Endothelial cell of umbilical vein (primary cell): ENCODE results near the gene FAM24A. TPM values are rescaled to one million over a fixed set of nuclear protein-coding genes. Genes with fewer than 3 reads are reported as not detected.

Experiments
- BruUV-seq: library from RNA; stranded (reverse); fragments of 400-500 nt; replicated peaks from 2 replicates; lab custom pipeline; 2021; lab: Mats Ljungman, UMichigan
- CTCF ChIA-PET: fragments of 300-600, 350-600 bp; sonication (Branson Sonifier 250); formaldehyde crosslinking; loops from one replicate; lab custom pipeline; 2021; ENCODE audit warnings: antibody characterized with exemption, inconsistent platforms; lab: Charles Lee
- POLR2A ChIA-PET: fragments of 300-600, 350-600 bp; sonication (Branson Sonifier 250); formaldehyde crosslinking; loops from one replicate; lab custom pipeline; 2021; ENCODE audit warnings: antibody characterized with exemption, inconsistent platforms; lab: Charles Lee
- DNase-seq: peaks from one replicate; pipeline ENCODE4 v3.0.0-alpha.2; 2011; ENCODE audit warnings: low read depth, low spot score
- FAIRE-seq: peaks from 2 replicates; lab custom pipeline; 2011; peaks lifted over from hg19 to GRCh38; lab: Jason Lieb, UNC
- H2AFZ ChIP-seq: 2 replicates; pipeline ENCODE4 v1.6.0; 2012; ENCODE audit warnings: low read depth, low read length, control low read depth, inconsistent platforms
- H3K27ac ChIP-seq: 2 replicates; pipeline ENCODE4 v1.5.1; 2011; ENCODE audit warnings: low read depth, mild to moderate bottlenecking, control low read depth, low read length, moderate library complexity; ENCODE audit not compliant: insufficient read depth
- H3K27me3 ChIP-seq, 2 experiments: 2 replicates each; pipeline versions ENCODE4 v1.6.0 to v1.6.1; 2011; ENCODE audit warnings: low read length in 2 of 2, mixed read lengths in 1 of 2; ENCODE audit not compliant: control insufficient read depth in 2 of 2, insufficient read depth in 2 of 2
- H3K36me3 ChIP-seq, 2 experiments: 2 replicates in 1 of 2; 3 replicates in 1 of 2; pipeline ENCODE4 v1.5.1; 2011; ENCODE audit warnings: low read length in 2 of 2, mild to moderate bottlenecking in 1 of 2, moderate library complexity in 1 of 2; ENCODE audit not compliant: control insufficient read depth in 2 of 2, insufficient read depth in 2 of 2; ENCODE audit errors: extremely low read depth in 1 of 2
- H3K4me1 ChIP-seq: 3 replicates; pipeline ENCODE4 v1.5.1; 2011; ENCODE audit warnings: mild to moderate bottlenecking, low read length; ENCODE audit not compliant: control insufficient read depth, insufficient read depth; ENCODE audit errors: extremely low read depth
- H3K4me2 ChIP-seq: 2 replicates; pipeline ENCODE4 v1.6.1; 2011; ENCODE audit warnings: low read length, control low read depth, mixed read lengths; ENCODE audit not compliant: insufficient read depth
- H3K4me3 ChIP-seq, 3 experiments: fragments of 200-600 bp in 1 of 3; sonication (generic), shearing (Covaris generic) in 1 of 3; replicated peaks in 1 of 3; 2 replicates each; pipeline ENCODE4 v1.5.1; 2011 to 2016; ENCODE audit warnings: control low read depth in 3 of 3, low read length in 3 of 3, mild to moderate bottlenecking in 2 of 3, inconsistent platforms in 1 of 3, low read depth in 1 of 3, moderate library complexity in 1 of 3; ENCODE audit not compliant: insufficient read depth in 1 of 3
- H3K79me2 ChIP-seq: 2 replicates; pipeline ENCODE4 v1.6.0; 2012; ENCODE audit warnings: low read length, inconsistent platforms; ENCODE audit not compliant: control insufficient read depth, insufficient read depth
- H3K9ac ChIP-seq: replicated peaks from 2 replicates; pipeline ENCODE3; 2011; ENCODE audit warnings: low read length, control low read depth; ENCODE audit not compliant: insufficient read depth; ENCODE audit errors: extremely low read depth
- H3K9me1 ChIP-seq: replicated peaks from 3 replicates; pipeline ENCODE4 v1.6.0; 2011; ENCODE audit warnings: mild to moderate bottlenecking, low read length; ENCODE audit not compliant: control insufficient read depth, insufficient read depth; ENCODE audit errors: extremely low read depth
- H3K9me3 ChIP-seq: replicated peaks from 2 replicates; pipeline ENCODE4 v1.5.1; 2012; ENCODE audit warnings: low read length, inconsistent platforms; ENCODE audit not compliant: control insufficient read depth, insufficient read depth
- H4K20me1 ChIP-seq: replicated peaks from 2 replicates; pipeline ENCODE3; 2011; ENCODE audit warnings: mild to moderate bottlenecking, low read length; ENCODE audit not compliant: control insufficient read depth, insufficient read depth; ENCODE audit errors: extremely low read depth
- FOS ChIP-seq: IDR thresholded peaks from 2 replicates; pipeline ENCODE4 v1.6.1; 2011; ENCODE audit warnings: mild to moderate bottlenecking, low read length, moderate library complexity, borderline replicate concordance; ENCODE audit not compliant: insufficient read depth
- JUN ChIP-seq: IDR thresholded peaks from 2 replicates; pipeline ENCODE4 v1.6.1; 2011; ENCODE audit warnings: borderline replicate concordance, low read depth; ENCODE audit not compliant: insufficient read length, insufficient read depth
- MYC ChIP-seq: IDR thresholded peaks from one replicate; pipeline ENCODE4 v1.6.1; 2011; ENCODE audit warnings: mild to moderate bottlenecking, low read depth, low read length
- dilution Hi-C: fragments of 300-500 bp; cut with MboI; formaldehyde crosslinking; loops from one replicate; pipeline ENCODE4 v1.15.0; 2019; ENCODE audit warnings: low sequenced_read_pairs; ENCODE audit not compliant: extremely low pct_ligation_motif_present
- intact Hi-C: fragments of 100-400 bp; cut with micrococcal nuclease; formaldehyde crosslinking; loops from one replicate; pipeline ENCODE4 v1.10.0; 2022
- polyA plus RNA-seq, 4 experiments: library from polyadenylated mRNA; depleted of rRNA in 3 of 4; stranded (reverse) in 3 of 4; unstranded in 1 of 4; fragments of >200 nt; gene quantifications; 2 replicates each; pipeline versions ENCODE4 v1.2.1 to v1.2.3, GENCODE V29; 2011 to 2012; ENCODE audit warnings: missing spikeins in 1 of 4
- total RNA-seq: library from RNA; stranded (reverse); gene quantifications from 2 replicates; pipeline ENCODE4 v1.2.3, GENCODE V29; 2021

The FAM24A gene
- total and polyA plus RNA-seq, 2 donors (not counting 3 experiments of a cell fraction or from before 2014, with no cell fraction given): not detected

GRCh38 chr10:122877264-122877663 is 33.1 kb upstream of the FAM24A start:
- peaks cover 0 to 3% of the 10 kb centered on the region in 2 experiments for H3K36me3 ChIP-seq
- no peak overlapping the region for H3K27ac ChIP-seq
- POLR2A ChIA-PET: no interaction called here
- peaks cover 26% of the 10 kb centered on the region for H3K4me1 ChIP-seq
- H2AFZ ChIP-seq: no peak overlapping the region
- no peak for DNase-seq
- H3K9ac ChIP-seq: no peak overlapping the region
- intact Hi-C loops (no loop called here), dilution Hi-C loops (no loop called here)
- CTCF ChIA-PET: no interaction called here
- TF ChIP-seq MYC: no peak
- peak overlapping the region; percentile 21 for H3K4me2 ChIP-seq
- BruUV-seq: no TSS peak
- H3K4me3 ChIP-seq: no peak overlapping the region
- no peaks in the 10 kb centered on the region for H4K20me1 ChIP-seq
- no peaks in the 10 kb centered on the region for H3K9me3 ChIP-seq
- FAIRE-seq: no peak
- H3K27me3 ChIP-seq: no peaks in the 10 kb centered on the region
- no peaks in the 10 kb centered on the region for H3K9me1 ChIP-seq
- peaks cover 69% of the 10 kb centered on the region for H3K79me2 ChIP-seq

DNA sequence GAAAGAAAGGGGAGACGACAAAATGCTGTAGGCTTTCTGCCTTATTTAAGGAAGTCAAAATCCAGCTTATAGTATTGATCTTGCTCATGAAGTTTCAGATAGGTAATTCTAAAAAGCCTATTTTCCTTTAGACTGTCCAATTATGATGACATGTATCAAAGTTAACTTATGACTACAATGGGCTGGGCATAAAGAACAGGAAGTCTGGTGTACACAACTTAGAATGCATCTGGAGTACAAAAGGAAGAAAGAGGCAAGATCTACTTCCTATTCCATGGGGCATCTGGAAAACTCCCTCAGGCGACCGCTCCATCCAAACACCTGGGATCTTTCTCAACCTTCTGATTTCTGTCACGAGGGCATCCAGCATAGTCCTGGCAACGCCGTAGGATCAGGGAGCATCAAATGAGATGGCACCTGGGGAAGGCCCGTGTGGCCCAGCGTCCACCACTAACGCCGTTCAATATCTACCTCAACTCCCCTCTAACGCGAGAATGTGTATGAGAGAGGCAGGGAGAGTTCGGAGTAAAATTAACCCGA is 31.5 kb upstream of the FAM24A start:
- BruUV-seq: TSS peak; percentile 65
- H3K36me3 ChIP-seq: peaks cover 0 to 3% of the 10 kb centered on the region in 2 experiments
- peak overlapping the region; percentile 54 for H3K4me2 ChIP-seq
- dilution Hi-C loops: no loop called here
- TF ChIP-seq JUN (peak; percentile 17), FOS (no peak)
- peaks cover 56% of the 10 kb centered on the region for H3K79me2 ChIP-seq
- H3K9ac ChIP-seq: peak overlapping the region; percentile 37
- H3K27me3 ChIP-seq: no peaks in the 10 kb centered on the region
- peak overlapping the region; percentile 76 for H2AFZ ChIP-seq
- DNase-seq (peak; percentile 39), FAIRE-seq (no peak)
- H3K4me3 ChIP-seq: peak overlapping the region; percentile 9 to 56 (median 55)
- H3K4me1 ChIP-seq: peaks cover 26% of the 10 kb centered on the region
- CTCF ChIA-PET: interaction anchor here (0.8 to 1.2 kb wide), 2 partner anchors 12 to 28 kb away, joined by 3 read pairs; no protein-coding TSS in a partner anchor
- intact Hi-C loops: loop anchor here (1.0 to 2.0 kb wide), 4 partner anchors 18 to 130 kb away; partner anchors contain the start of genes ACADSB, C10orf88 and IKZF5
- POLR2A ChIA-PET: no interaction called here
- no peaks in the 10 kb centered on the region for H3K9me1 ChIP-seq
- no peaks in the 10 kb centered on the region for H3K9me3 ChIP-seq
- peak overlapping the region; percentile 43 for H3K27ac ChIP-seq
- no peaks in the 10 kb centered on the region for H4K20me1 ChIP-seq
